Left colon (tissue), 2 donors: ENCODE results near the gene DPP10. TPM values are rescaled to one million over a fixed set of nuclear protein-coding genes. Genes with fewer than 3 reads are reported as not detected.
"Not testable (repeated sequence)": the region's sequence is repeated elsewhere in the genome, so short reads cannot be mapped to it uniquely, and the experiment has no call there.

ENCODE experiments used
- ATAC-seq: fragments of 200-7000 bp; cut with Tn5 transposase; one replicate; pipeline ENCODE4 v1.9.1; 2020; ENCODE audit warnings: mild to moderate bottlenecking, moderate library complexity
- DNase-seq, 2 donors: peaks; one replicate each; pipeline ENCODE4 v3.0.0-alpha.2; 2020
- intact Hi-C, 2 donors: fragments of 100-400 bp; cut with DNase I in 1 of 2; cut with micrococcal nuclease in 1 of 2; formaldehyde crosslinking; loops; one replicate each; pipeline versions ENCODE4 v1.11.2 to v1.14.0; 2022; cut with DNase I, micrococcal nuclease
- total RNA-seq, 2 donors: library from RNA; stranded (reverse); fragmentation: NEBNext Ultra II Directional; extraction: Animal tissue kit (Norgen Biotek cat#: 25700); gene quantifications; one replicate each; pipeline ENCODE4 v1.2.1, GENCODE V29; 2021
- donor health status: DM: no; HTN: no; CAD: no.
- donor health status: DM: yes; HTN: yes; CAD: no.

Gene DPP10
- total RNA-seq, 2 donors from 2014 or later = 6.1 to 11.2 TPM

GRCh38 chr2:114496959-114497358 is 54.5 kb downstream of the DPP10 start:
- no peak for DNase-seq
- intact Hi-C loops = no loop called here
- ATAC-seq = no peak

GRCh38 chr2:114499101-114499500 is 56.7 kb downstream of the DPP10 start:
- peak; percentile 99 for ATAC-seq
- DNase-seq = no peak
- intact Hi-C loops = no loop called here

- intact Hi-C loops = no loop called here
- ATAC-seq (no peak), DNase-seq (no peak)
Observed at GRCh38 chr2:114507744-114508143, 65.3 kb downstream of the DPP10 start.

- ATAC-seq (no peak), DNase-seq (no peak)
- intact Hi-C loops = no loop called here
Observed at GRCh38 chr2:114515882-114516281, 73.4 kb downstream of the DPP10 start.

GRCh38 chr2:114517580-114517979 is 75.1 kb downstream of the DPP10 start:
- ATAC-seq = no peak
- intact Hi-C loops = no loop called here
- DNase-seq = no peak

GRCh38 chr2:114518738-114519137 is 76.3 kb downstream of the DPP10 start:
- ATAC-seq (peak; percentile 95), DNase-seq (no peak)

GRCh38 chr2:114522612-114523011 is 80.2 kb downstream of the DPP10 start:
- ATAC-seq, intact Hi-C loops, DNase-seq: not testable (repeated sequence)

More at GRCh38 chr2:114518738-114519137, 76.3 kb downstream of the DPP10 start:
- intact Hi-C loops = no loop called here

- no peak for DNase-seq
- no peak for ATAC-seq
- intact Hi-C loops = no loop called here
Observed at GRCh38 chr2:114525955-114526354, 83.5 kb downstream of the DPP10 start.

- DNase-seq (no peak), ATAC-seq (peak; percentile 91)
- intact Hi-C loops = no loop called here
Observed at GRCh38 chr2:114526841-114527240, 84.4 kb downstream of the DPP10 start.

- no peak for DNase-seq
- intact Hi-C loops = no loop called here
- ATAC-seq = peak; percentile 80
Observed at GRCh38 chr2:114527330-114527983, 85.0 kb downstream of the DPP10 start.

- ATAC-seq (no peak), DNase-seq (no peak)
- intact Hi-C loops = no loop called here
Observed at GRCh38 chr2:114534116-114535084, 92.0 kb downstream of the DPP10 start.

GRCh38 chr2:114537777-114538176 is 95.3 kb downstream of the DPP10 start:
- intact Hi-C loops = no loop called here
- DNase-seq = no peak
- ATAC-seq = no peak

- ATAC-seq (peak; percentile 21), DNase-seq (no peak)
Observed at GRCh38 chr2:114542695-114543094, 100.3 kb downstream of the DPP10 start.

GRCh38 chr2:114543236-114543766 is 100.9 kb downstream of the DPP10 start:
- ATAC-seq (peak; percentile 85), DNase-seq (peak; percentile 46 to 51)
- intact Hi-C loops = no loop called here

More at GRCh38 chr2:114542695-114543094, 100.3 kb downstream of the DPP10 start:
- intact Hi-C loops = no loop called here

- ATAC-seq (no peak), DNase-seq (no peak)
- intact Hi-C loops = no loop called here
Observed at GRCh38 chr2:114545052-114545451, 102.6 kb downstream of the DPP10 start.

GRCh38 chr2:114546531-114546930 is 104.1 kb downstream of the DPP10 start:
- intact Hi-C loops = no loop called here
- ATAC-seq (peak; percentile 71), DNase-seq (no peak)

- intact Hi-C loops = no loop called here
- no peak for ATAC-seq
- no peak for DNase-seq
Observed at GRCh38 chr2:114548151-114548550, 105.7 kb downstream of the DPP10 start.

- intact Hi-C loops = loop anchor here in 1 of 2 donors (10.0 kb wide), 1 partner anchor 586 kb away; no protein-coding TSS in a partner anchor
- DNase-seq (peak; percentile 11 to 47), ATAC-seq (peak; percentile 63)
Observed at GRCh38 chr2:114550364-114550763, 107.9 kb downstream of the DPP10 start.
